ENCODE data around the gene FRAS1. TPM values are rescaled to one million over a fixed set of nuclear protein-coding genes. Genes with fewer than 3 reads are reported as not detected.
"Not testable (repeated sequence)": the region's sequence is repeated elsewhere in the genome, so short reads cannot be mapped to it uniquely, and the experiment has no call there.

Gene FRAS1, protein sequence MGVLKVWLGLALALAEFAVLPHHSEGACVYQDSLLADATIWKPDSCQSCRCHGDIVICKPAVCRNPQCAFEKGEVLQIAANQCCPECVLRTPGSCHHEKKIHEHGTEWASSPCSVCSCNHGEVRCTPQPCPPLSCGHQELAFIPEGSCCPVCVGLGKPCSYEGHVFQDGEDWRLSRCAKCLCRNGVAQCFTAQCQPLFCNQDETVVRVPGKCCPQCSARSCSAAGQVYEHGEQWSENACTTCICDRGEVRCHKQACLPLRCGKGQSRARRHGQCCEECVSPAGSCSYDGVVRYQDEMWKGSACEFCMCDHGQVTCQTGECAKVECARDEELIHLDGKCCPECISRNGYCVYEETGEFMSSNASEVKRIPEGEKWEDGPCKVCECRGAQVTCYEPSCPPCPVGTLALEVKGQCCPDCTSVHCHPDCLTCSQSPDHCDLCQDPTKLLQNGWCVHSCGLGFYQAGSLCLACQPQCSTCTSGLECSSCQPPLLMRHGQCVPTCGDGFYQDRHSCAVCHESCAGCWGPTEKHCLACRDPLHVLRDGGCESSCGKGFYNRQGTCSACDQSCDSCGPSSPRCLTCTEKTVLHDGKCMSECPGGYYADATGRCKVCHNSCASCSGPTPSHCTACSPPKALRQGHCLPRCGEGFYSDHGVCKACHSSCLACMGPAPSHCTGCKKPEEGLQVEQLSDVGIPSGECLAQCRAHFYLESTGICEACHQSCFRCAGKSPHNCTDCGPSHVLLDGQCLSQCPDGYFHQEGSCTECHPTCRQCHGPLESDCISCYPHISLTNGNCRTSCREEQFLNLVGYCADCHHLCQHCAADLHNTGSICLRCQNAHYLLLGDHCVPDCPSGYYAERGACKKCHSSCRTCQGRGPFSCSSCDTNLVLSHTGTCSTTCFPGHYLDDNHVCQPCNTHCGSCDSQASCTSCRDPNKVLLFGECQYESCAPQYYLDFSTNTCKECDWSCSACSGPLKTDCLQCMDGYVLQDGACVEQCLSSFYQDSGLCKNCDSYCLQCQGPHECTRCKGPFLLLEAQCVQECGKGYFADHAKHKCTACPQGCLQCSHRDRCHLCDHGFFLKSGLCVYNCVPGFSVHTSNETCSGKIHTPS (N-terminal part only)
- total RNA-seq, result 10 to 100 TPM in 1 of 9 donors, 1 to 10 TPM in 7, under 1 TPM in 1; 0.84 to 13.4 (median 4.8) TPM
- polyA plus RNA-seq, result 1 to 10 TPM in 1 of 2 donors, under 1 TPM in 1; 0.57 to 1.4 TPM
- long read RNA-seq, donor 1, partial matches to known transcripts, result 1 of 1 reads
- long read RNA-seq, donor 1, other reads (novel, unspliced or antisense), result 0 of 1 reads
- long read RNA-seq, donor 2, partial matches to known transcripts, result 2 of 8 reads
- long read RNA-seq, donor 2, other reads (novel, unspliced or antisense), result 6 of 8 reads
- long read RNA-seq, donor 3, result 0 reads

DNA sequence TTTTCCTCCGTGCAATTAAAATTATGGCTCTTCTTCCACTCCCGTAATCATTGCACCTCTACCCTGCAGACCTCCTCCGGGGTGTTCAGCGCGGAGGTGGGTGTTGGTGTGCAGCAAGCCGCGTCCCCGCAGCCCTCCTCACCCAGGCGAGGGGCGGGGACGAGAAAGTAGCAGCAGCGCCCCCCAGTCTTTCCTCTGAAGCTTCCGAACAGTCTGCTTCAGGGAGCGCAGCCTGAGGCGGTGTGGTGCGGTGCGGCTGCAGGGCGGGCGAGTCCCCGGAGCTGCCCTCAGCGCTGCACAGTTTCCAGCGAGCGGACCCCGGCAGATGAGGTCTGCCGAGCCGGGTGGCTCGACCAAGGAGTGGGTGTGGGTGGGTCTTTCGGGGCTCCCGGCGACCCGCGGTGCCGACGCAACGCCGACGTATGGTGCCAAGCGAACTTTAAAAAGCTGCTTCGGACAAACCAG, at the start of gene FRAS1:
Gene FRAS1 (plus strand): TSS at position 189 of the 465 bp plus-strand sequence. CDS start 687 bp downstream, outside the sequence.
- H3K4me3 ChIP-seq, result peak within 1 kb of the TSS; percentile 49 to 82 (median 67)
- no peaks in the 10 kb centered on the region for H3K9me3 ChIP-seq
- peaks cover 0 to 29% (median 3%) of the 10 kb centered on the region in 12 donors for H3K4me1 ChIP-seq
- DNase-seq, result peak in 4 of 5 donors; percentile 36 to 57 (median 48)
- 0 to 1% (median 0%) methylated on average over 33 to 39 of the region's 39 CpGs for WGBS, 4 donors
- H3K27ac ChIP-seq, result peak within 1 kb of the TSS in 11 of 12 donors; percentile 19 to 91 (median 87)
- peaks cover 0 to 47% (median 0%) of the 10 kb centered on the region in 9 donors for H3K27me3 ChIP-seq
- TF ChIP-seq POLR2A (IDR thresholded peaks at IDR 0.05), result no peak
- TF ChIP-seq, protein P1, sequence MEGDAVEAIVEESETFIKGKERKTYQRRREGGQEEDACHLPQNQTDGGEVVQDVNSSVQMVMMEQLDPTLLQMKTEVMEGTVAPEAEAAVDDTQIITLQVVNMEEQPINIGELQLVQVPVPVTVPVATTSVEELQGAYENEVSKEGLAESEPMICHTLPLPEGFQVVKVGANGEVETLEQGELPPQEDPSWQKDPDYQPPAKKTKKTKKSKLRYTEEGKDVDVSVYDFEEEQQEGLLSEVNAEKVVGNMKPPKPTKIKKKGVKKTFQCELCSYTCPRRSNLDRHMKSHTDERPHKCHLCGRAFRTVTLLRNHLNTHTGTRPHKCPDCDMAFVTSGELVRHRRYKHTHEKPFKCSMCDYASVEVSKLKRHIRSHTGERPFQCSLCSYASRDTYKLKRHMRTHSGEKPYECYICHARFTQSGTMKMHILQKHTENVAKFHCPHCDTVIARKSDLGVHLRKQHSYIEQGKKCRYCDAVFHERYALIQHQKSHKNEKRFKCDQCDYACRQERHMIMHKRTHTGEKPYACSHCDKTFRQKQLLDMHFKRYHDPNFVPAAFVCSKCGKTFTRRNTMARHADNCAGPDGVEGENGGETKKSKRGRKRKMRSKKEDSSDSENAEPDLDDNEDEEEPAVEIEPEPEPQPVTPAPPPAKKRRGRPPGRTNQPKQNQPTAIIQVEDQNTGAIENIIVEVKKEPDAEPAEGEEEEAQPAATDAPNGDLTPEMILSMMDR (IDR thresholded peaks at IDR 0.05), result peak in 5 of 12 donors; percentile 6 to 28 (median 10)
- intact Hi-C loops (cut with DNase I), result loop anchor here in 6 of 10 donors (2.0 to 10.0 kb wide), 7 partner anchors 45 to 718 kb away; partner anchors contain the start of gene BMP2K (in 1 of the 6)
- no peaks in the 10 kb centered on the region for H3K36me3 ChIP-seq
- peak; percentile 41 to 57 (median 51) for ATAC-seq

DNA sequence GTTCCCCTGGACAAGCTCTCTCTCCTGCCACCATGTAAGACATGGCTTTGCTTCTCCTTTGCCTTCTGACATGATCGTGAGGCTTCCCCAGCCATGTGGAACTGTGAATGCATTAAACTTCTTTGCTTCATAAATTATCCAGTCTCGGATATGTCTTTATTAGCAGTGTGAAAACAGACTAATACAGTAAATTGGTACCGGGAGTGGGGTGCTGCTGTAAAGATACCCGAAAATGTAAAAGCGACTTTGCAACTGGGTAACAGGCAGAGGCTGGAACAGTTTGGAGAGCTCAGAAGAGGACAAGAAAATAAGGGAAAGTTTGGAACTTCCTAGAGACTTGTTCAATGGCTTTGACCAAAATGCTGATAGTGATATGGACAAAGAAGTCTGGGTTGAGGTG, 46.1 kb upstream of the FRAS1 start:
- peaks cover 0 to 13% (median 4%) of the 10 kb centered on the region in 12 donors for H3K9me3 ChIP-seq
- ATAC-seq; intact Hi-C loops (cut with DNase I); H3K27ac ChIP-seq; DNase-seq; H3K27me3 ChIP-seq; H3K4me1 ChIP-seq; H3K36me3 ChIP-seq; H3K4me3 ChIP-seq: not testable (repeated sequence)
- WGBS, 4 donors, result 83 to 98% (median 91%) methylated on average over 5 of the region's 5 CpGs

DNA sequence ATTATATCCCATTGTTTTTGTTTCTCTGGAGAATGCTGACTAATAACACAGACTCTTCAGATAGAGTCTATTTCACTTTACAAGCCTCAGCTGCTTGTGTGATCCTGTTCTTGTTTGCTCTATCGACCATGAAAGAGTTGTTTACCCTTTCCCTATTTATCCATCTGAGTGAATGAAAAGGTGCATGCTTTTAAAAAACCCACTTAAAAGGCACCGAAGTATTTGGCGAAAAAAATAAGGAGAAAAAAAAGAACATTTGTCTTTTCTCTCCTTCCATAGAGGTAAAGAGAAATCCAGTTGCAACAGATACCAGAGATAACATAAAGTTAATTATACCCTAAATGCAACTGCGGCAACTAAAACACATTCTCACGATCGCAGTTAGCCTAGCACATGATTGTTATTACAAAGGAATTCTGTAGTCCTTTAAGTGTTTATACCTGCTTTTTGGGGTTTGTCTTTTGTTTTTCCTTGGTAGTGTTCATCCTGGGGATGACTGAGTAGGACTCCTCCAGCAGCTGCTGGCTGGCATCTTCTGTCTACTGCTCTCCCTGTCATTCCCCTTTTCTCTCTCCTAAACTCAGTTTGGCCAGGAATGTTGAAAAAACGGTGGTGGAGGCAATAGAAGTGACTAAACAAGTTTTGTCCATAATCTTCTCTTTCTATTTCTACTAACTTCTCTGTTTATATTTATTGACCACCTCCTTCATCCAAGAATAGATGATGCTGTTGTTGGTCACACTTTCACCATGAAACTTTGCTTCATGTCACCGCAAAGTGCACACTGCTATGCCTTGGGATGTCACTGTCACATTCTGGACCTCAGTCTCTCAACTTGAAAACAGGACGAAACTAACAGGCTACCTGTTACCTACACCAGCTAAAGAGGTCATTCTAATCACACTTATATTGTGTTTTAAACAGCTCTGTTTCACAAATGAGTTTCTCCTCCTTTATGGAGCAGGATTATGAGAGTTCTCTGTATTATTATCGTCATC, 41.9 kb upstream of the FRAS1 start:
- H3K27ac ChIP-seq, result no peak overlapping the region
- intact Hi-C loops (cut with DNase I), result no loop called here
- ATAC-seq (no peak), DNase-seq (no peak)
- H3K4me3 ChIP-seq, result no peak overlapping the region
- H3K36me3 ChIP-seq, result no peaks in the 10 kb centered on the region
- 86 to 90% (median 86%) methylated on average over 10 of the region's 10 CpGs for WGBS, 4 donors
- peaks cover 0 to 2% (median 0%) of the 10 kb centered on the region in 12 donors for H3K4me1 ChIP-seq
- no peaks in the 10 kb centered on the region for H3K27me3 ChIP-seq
- TF ChIP-seq, protein P1 (IDR thresholded peaks at IDR 0.05), result no peak
- no peak for TF ChIP-seq POLR2A (IDR thresholded peaks at IDR 0.05)
- H3K9me3 ChIP-seq, result peaks cover 0 to 13% (median 4%) of the 10 kb centered on the region in 12 donors

All from heart left ventricle (tissue), 16 donors.